Endothelial cell of umbilical vein (primary cell): ENCODE measurements around the gene COL4A1. TPM values are rescaled to one million over a fixed set of nuclear protein-coding genes. Genes with fewer than 3 reads are reported as not detected.

ENCODE experiments used
- BruUV-seq: library from RNA; stranded (reverse); fragments of 400-500 nt; replicated peaks from 2 replicates; lab custom pipeline; 2021; lab: Mats Ljungman, UMichigan
- CTCF ChIA-PET: fragments of 300-600, 350-600 bp; sonication (Branson Sonifier 250); formaldehyde crosslinking; loops from one replicate; lab custom pipeline; 2021; ENCODE audit warnings: antibody characterized with exemption, inconsistent platforms; lab: Charles Lee
- POLR2A ChIA-PET: fragments of 300-600, 350-600 bp; sonication (Branson Sonifier 250); formaldehyde crosslinking; loops from one replicate; lab custom pipeline; 2021; ENCODE audit warnings: antibody characterized with exemption, inconsistent platforms; lab: Charles Lee
- DNase-seq: peaks from one replicate; pipeline ENCODE4 v3.0.0-alpha.2; 2011; ENCODE audit warnings: low read depth, low spot score
- FAIRE-seq: peaks from 2 replicates; lab custom pipeline; 2011; peaks lifted over from hg19 to GRCh38; lab: Jason Lieb, UNC
- H2AFZ ChIP-seq: 2 replicates; pipeline ENCODE4 v1.6.0; 2012; ENCODE audit warnings: low read depth, low read length, control low read depth, inconsistent platforms
- H3K27ac ChIP-seq: 2 replicates; pipeline ENCODE4 v1.5.1; 2011; ENCODE audit warnings: low read depth, mild to moderate bottlenecking, control low read depth, low read length, moderate library complexity; ENCODE audit not compliant: insufficient read depth
- H3K27me3 ChIP-seq, 2 experiments: 2 replicates each; pipeline versions ENCODE4 v1.6.0 to v1.6.1; 2011; ENCODE audit warnings: low read length in 2 of 2, mixed read lengths in 1 of 2; ENCODE audit not compliant: control insufficient read depth in 2 of 2, insufficient read depth in 2 of 2
- H3K36me3 ChIP-seq, 2 experiments: 2 replicates in 1 of 2; 3 replicates in 1 of 2; pipeline ENCODE4 v1.5.1; 2011; ENCODE audit warnings: low read length in 2 of 2, mild to moderate bottlenecking in 1 of 2, moderate library complexity in 1 of 2; ENCODE audit not compliant: control insufficient read depth in 2 of 2, insufficient read depth in 2 of 2; ENCODE audit errors: extremely low read depth in 1 of 2
- H3K4me1 ChIP-seq: 3 replicates; pipeline ENCODE4 v1.5.1; 2011; ENCODE audit warnings: mild to moderate bottlenecking, low read length; ENCODE audit not compliant: control insufficient read depth, insufficient read depth; ENCODE audit errors: extremely low read depth
- H3K4me2 ChIP-seq: 2 replicates; pipeline ENCODE4 v1.6.1; 2011; ENCODE audit warnings: low read length, control low read depth, mixed read lengths; ENCODE audit not compliant: insufficient read depth
- H3K4me3 ChIP-seq, 3 experiments: fragments of 200-600 bp in 1 of 3; sonication (generic), shearing (Covaris generic) in 1 of 3; replicated peaks in 1 of 3; 2 replicates each; pipeline ENCODE4 v1.5.1; 2011 to 2016; ENCODE audit warnings: control low read depth in 3 of 3, low read length in 3 of 3, mild to moderate bottlenecking in 2 of 3, inconsistent platforms in 1 of 3, low read depth in 1 of 3, moderate library complexity in 1 of 3; ENCODE audit not compliant: insufficient read depth in 1 of 3
- H3K79me2 ChIP-seq: 2 replicates; pipeline ENCODE4 v1.6.0; 2012; ENCODE audit warnings: low read length, inconsistent platforms; ENCODE audit not compliant: control insufficient read depth, insufficient read depth
- H3K9ac ChIP-seq: replicated peaks from 2 replicates; pipeline ENCODE3; 2011; ENCODE audit warnings: low read length, control low read depth; ENCODE audit not compliant: insufficient read depth; ENCODE audit errors: extremely low read depth
- H3K9me1 ChIP-seq: replicated peaks from 3 replicates; pipeline ENCODE4 v1.6.0; 2011; ENCODE audit warnings: mild to moderate bottlenecking, low read length; ENCODE audit not compliant: control insufficient read depth, insufficient read depth; ENCODE audit errors: extremely low read depth
- H3K9me3 ChIP-seq: replicated peaks from 2 replicates; pipeline ENCODE4 v1.5.1; 2012; ENCODE audit warnings: low read length, inconsistent platforms; ENCODE audit not compliant: control insufficient read depth, insufficient read depth
- H4K20me1 ChIP-seq: replicated peaks from 2 replicates; pipeline ENCODE3; 2011; ENCODE audit warnings: mild to moderate bottlenecking, low read length; ENCODE audit not compliant: control insufficient read depth, insufficient read depth; ENCODE audit errors: extremely low read depth
- EZH2 ChIP-seq: IDR thresholded peaks from 2 replicates; pipeline ENCODE4 v1.6.1; 2012; ENCODE audit warnings: borderline replicate concordance, low read depth, mild to moderate bottlenecking, moderate library complexity, low read length, inconsistent platforms; ENCODE audit not compliant: severe bottlenecking
- GATA2 ChIP-seq: IDR thresholded peaks from 2 replicates; pipeline ENCODE4 v1.7.0; 2011; ENCODE audit warnings: low read depth, mild to moderate bottlenecking, moderate library complexity, mixed read lengths, low read length; ENCODE audit not compliant: insufficient read length, insufficient read depth
- JUN ChIP-seq: IDR thresholded peaks from 2 replicates; pipeline ENCODE4 v1.6.1; 2011; ENCODE audit warnings: borderline replicate concordance, low read depth; ENCODE audit not compliant: insufficient read length, insufficient read depth
- POLR2A ChIP-seq: IDR thresholded peaks from 2 replicates; pipeline ENCODE4 v1.6.1; 2012; ENCODE audit warnings: low read depth, mild to moderate bottlenecking, control low read depth, low read length
- POLR2AphosphoS5 ChIP-seq: IDR thresholded peaks from 2 replicates; pipeline ENCODE4 v1.6.1; 2012; ENCODE audit warnings: low read depth, mild to moderate bottlenecking, control low read depth, low read length, moderate library complexity; ENCODE audit not compliant: insufficient read depth
- dilution Hi-C: fragments of 300-500 bp; cut with MboI; formaldehyde crosslinking; loops from one replicate; pipeline ENCODE4 v1.15.0; 2019; ENCODE audit warnings: low sequenced_read_pairs; ENCODE audit not compliant: extremely low pct_ligation_motif_present
- intact Hi-C: fragments of 100-400 bp; cut with micrococcal nuclease; formaldehyde crosslinking; loops from one replicate; pipeline ENCODE4 v1.10.0; 2022
- polyA plus RNA-seq, 4 experiments: library from polyadenylated mRNA; depleted of rRNA in 3 of 4; stranded (reverse) in 3 of 4; unstranded in 1 of 4; fragments of >200 nt; gene quantifications; 2 replicates each; pipeline versions ENCODE4 v1.2.1 to v1.2.3, GENCODE V29; 2011 to 2012; ENCODE audit warnings: missing spikeins in 1 of 4
- total RNA-seq: library from RNA; stranded (reverse); gene quantifications from 2 replicates; pipeline ENCODE4 v1.2.3, GENCODE V29; 2021
- TF ChIP-seq, protein P1 (sequence below), 2 donors: IDR thresholded peaks; 1 replicate in 1 of 2; 2 replicates in 1 of 2; pipeline ENCODE4 v1.5.1; 2011; ENCODE audit warnings: low read length in 2 of 2, mild to moderate bottlenecking in 2 of 2, moderate library complexity in 2 of 2, control low read depth in 1 of 2, inconsistent platforms in 1 of 2, low read depth in 1 of 2; ENCODE audit not compliant: insufficient read depth in 1 of 2; ENCODE audit errors: extremely low read depth in 1 of 2
- TF ChIP-seq, protein P2 (sequence below): IDR thresholded peaks from 2 replicates; pipeline ENCODE4 v1.6.1; 2011; ENCODE audit not compliant: insufficient read depth, insufficient read length

The COL4A1 gene
- total and polyA plus RNA-seq, 2 donors (not counting 3 experiments of a cell fraction or from before 2014, with no cell fraction given) = 384 to 1,119 TPM

DNA sequence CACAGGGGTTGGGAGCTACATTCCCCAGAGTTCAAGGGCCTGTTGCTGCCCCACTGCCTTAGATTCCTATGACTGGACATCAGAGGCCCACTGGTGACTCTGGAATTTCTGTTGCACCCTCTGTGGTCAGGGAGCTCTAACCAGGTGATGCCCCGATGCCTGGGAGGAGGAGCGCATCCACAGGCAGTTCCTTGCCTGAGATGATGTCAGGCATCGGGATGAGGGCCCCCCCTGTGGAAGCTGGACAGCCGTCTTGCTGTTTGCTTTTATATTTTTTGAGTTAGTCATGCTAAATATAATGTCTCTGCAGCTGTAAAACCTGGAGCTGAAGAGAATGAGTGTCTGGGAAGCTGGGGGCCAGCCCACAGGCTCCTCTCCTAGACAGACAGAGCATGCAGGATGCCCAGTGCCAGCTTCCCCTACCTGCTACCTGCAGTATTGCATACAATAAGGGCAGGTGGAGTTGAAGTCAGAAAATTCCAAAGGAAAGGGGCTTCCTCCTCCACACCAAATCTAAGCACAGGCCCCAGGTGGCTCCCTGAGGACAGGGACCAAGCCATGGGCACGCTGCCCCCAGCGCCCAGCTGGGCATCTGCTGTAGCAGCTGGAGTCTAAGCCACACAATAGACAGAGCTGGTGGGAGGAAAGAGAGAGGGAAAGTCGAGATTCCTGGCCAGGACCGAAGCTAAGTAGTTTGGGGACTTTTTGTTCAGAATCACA is 16.4 kb upstream of the COL4A1 start:
- no peak for DNase-seq
- H3K27me3 ChIP-seq = no peaks in the 10 kb centered on the region
- ChIA-PET CTCF (interaction anchor here (0.8 to 1.7 kb wide), 10 partner anchors 13 to 88 kb away, joined by 3 to 11 read pairs (median 4); no protein-coding TSS in a partner anchor), POLR2A (interaction anchor here (0.8 kb wide), 1 partner anchor 16 kb away, joined by 3 read pairs; the partner anchor contains the start of genes COL4A1 and COL4A2)
- peaks cover 40% of the 10 kb centered on the region for H3K4me1 ChIP-seq
- no peak overlapping the region for H3K4me2 ChIP-seq
- TF ChIP-seq POLR2AphosphoS5 = no peak
- TF ChIP-seq, protein P1, sequence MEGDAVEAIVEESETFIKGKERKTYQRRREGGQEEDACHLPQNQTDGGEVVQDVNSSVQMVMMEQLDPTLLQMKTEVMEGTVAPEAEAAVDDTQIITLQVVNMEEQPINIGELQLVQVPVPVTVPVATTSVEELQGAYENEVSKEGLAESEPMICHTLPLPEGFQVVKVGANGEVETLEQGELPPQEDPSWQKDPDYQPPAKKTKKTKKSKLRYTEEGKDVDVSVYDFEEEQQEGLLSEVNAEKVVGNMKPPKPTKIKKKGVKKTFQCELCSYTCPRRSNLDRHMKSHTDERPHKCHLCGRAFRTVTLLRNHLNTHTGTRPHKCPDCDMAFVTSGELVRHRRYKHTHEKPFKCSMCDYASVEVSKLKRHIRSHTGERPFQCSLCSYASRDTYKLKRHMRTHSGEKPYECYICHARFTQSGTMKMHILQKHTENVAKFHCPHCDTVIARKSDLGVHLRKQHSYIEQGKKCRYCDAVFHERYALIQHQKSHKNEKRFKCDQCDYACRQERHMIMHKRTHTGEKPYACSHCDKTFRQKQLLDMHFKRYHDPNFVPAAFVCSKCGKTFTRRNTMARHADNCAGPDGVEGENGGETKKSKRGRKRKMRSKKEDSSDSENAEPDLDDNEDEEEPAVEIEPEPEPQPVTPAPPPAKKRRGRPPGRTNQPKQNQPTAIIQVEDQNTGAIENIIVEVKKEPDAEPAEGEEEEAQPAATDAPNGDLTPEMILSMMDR (IDR thresholded peaks at IDR 0.05; ENCODE audit: extremely low read depth in 1 of 2, insufficient read depth in 1 of 2, low read depth in 1 of 2, low read length in 2 of 2) = no peak
- no peak for TF ChIP-seq EZH2
- TF ChIP-seq POLR2A = no peak
- TF ChIP-seq GATA2 = no peak
- TF ChIP-seq, protein P2, sequence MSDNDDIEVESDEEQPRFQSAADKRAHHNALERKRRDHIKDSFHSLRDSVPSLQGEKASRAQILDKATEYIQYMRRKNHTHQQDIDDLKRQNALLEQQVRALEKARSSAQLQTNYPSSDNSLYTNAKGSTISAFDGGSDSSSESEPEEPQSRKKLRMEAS = no peak
- TF ChIP-seq JUN = no peak
- H2AFZ ChIP-seq = no peak overlapping the region
- H3K4me3 ChIP-seq = no peak overlapping the region
- peaks cover 59% of the 10 kb centered on the region for H3K79me2 ChIP-seq
- dilution Hi-C loops (no loop called here), intact Hi-C loops (no loop called here)
- no peaks in the 10 kb centered on the region for H3K9me3 ChIP-seq
- no TSS peak for BruUV-seq
- FAIRE-seq = no peak
- H3K9ac ChIP-seq = no peak overlapping the region
- H3K36me3 ChIP-seq = peaks cover 0 to under 1% of the 10 kb centered on the region in 2 experiments
- no peaks in the 10 kb centered on the region for H3K9me1 ChIP-seq
- H4K20me1 ChIP-seq = no peaks in the 10 kb centered on the region
- H3K27ac ChIP-seq = no peak overlapping the region
